Ectodermal cell (in vitro differentiated cells): ENCODE measurements around the gene NOP53.
"Not testable (repeated sequence)": the region's sequence is repeated elsewhere in the genome, so short reads cannot be mapped to it uniquely, and the experiment has no call there.

Source experiments
- H3K27ac ChIP-seq: 2 replicates; pipeline ENCODE4 v1.7.0; 2013; ENCODE audit warnings: mild to moderate bottlenecking, low read depth, low read length; ENCODE audit not compliant: insufficient read depth, poor library complexity, severe bottlenecking
- H3K27me3 ChIP-seq: 2 replicates; pipeline ENCODE4 v1.7.0; 2013; ENCODE audit warnings: mild to moderate bottlenecking, low read length; ENCODE audit not compliant: insufficient read depth, control insufficient read depth, poor library complexity, severe bottlenecking
- H3K36me3 ChIP-seq: one replicate; pipeline ENCODE4 v1.7.0; 2013; ENCODE audit warnings: low read length; ENCODE audit not compliant: control insufficient read depth, insufficient read depth
- H3K4me1 ChIP-seq: one replicate; pipeline ENCODE4 v1.7.0; 2013; ENCODE audit warnings: low read length; ENCODE audit not compliant: control insufficient read depth, insufficient read depth
- H3K4me3 ChIP-seq: 2 replicates; pipeline ENCODE4 v1.7.0; 2013; ENCODE audit warnings: low read depth, low read length, control low read depth; ENCODE audit not compliant: insufficient read depth
- H3K9me3 ChIP-seq: 2 replicates; pipeline ENCODE4 v1.7.0; 2013; ENCODE audit warnings: mild to moderate bottlenecking, low read length, moderate library complexity; ENCODE audit not compliant: control insufficient read depth
- WGBS, 2 experiments: methylation state at CpG; one replicate each; pipeline ENCODE4 v1.1.7; 2013; ENCODE audit warnings: missing lambda C conversion rate in 2 of 2; 5-methylcytosine and 5-hydroxymethylcytosine counted together

Gene NOP53

GRCh38 chr19:47803671-47804070 is 58.3 kb downstream of the NOP53 start:
- WGBS, 2 experiments, result 96 to 97% methylated on average over 8 to 10 of the region's 12 CpGs

GRCh38 chr19:47804451-47804850 is 59.1 kb downstream of the NOP53 start, which contains the start of gene TPRX1:
Gene TPRX1 (minus strand): TSS chr19:47804551. CDS start chr19:47804539, 12 bp downstream.
- WGBS, 2 experiments, result 82 to 92% methylated on average over 5 of the region's 5 CpGs
- not testable (repeated sequence) for H3K27me3 ChIP-seq, H3K4me3 ChIP-seq, H3K4me1 ChIP-seq, H3K36me3 ChIP-seq, H3K27ac ChIP-seq, H3K9me3 ChIP-seq

More at GRCh38 chr19:47803671-47804070, 58.3 kb downstream of the NOP53 start:
- H3K27ac ChIP-seq, H3K4me1 ChIP-seq, H3K27me3 ChIP-seq, H3K36me3 ChIP-seq, H3K4me3 ChIP-seq, H3K9me3 ChIP-seq: not testable (repeated sequence)

GRCh38 chr19:47805313-47805712 is 60.0 kb downstream of the NOP53 start:
- no peak overlapping the region for H3K27ac ChIP-seq
- H3K4me3 ChIP-seq, result no peak overlapping the region
- no peaks in the 10 kb centered on the region for H3K27me3 ChIP-seq
- no peaks in the 10 kb centered on the region for H3K9me3 ChIP-seq
- no peaks in the 10 kb centered on the region for H3K36me3 ChIP-seq
- 94 to 96% methylated on average over 10 of the region's 10 CpGs for WGBS, 2 experiments
- H3K4me1 ChIP-seq, result no peaks in the 10 kb centered on the region

DNA sequence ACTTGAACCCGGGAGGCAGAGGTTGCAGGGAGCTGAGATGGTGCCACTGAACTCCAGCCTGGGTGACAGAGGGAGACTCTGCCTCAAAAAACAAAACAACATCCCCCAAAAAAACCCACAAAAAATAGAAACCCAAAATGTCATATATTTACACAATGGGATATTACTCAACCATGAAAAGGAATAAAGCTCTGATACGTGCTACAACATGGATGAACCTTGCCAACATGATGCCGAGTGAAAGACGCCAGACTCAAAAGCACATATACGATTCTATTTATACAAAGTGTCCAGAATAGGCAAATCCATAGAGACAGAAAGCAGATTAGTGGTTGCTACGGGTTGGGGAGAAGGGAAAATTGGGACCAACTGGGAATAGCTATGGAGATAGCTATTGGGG is 61.1 kb downstream of the NOP53 start:
- no peak overlapping the region for H3K4me3 ChIP-seq
- H3K36me3 ChIP-seq, result no peaks in the 10 kb centered on the region
- no peak overlapping the region for H3K27ac ChIP-seq
- 93 to 95% methylated on average over 6 of the region's 6 CpGs for WGBS, 2 experiments
- H3K27me3 ChIP-seq, result no peaks in the 10 kb centered on the region
- no peaks in the 10 kb centered on the region for H3K9me3 ChIP-seq
- no peaks in the 10 kb centered on the region for H3K4me1 ChIP-seq
